Left lung (tissue), 10 donors: ENCODE data around the gene WDR19. TPM values are rescaled to one million over a fixed set of nuclear protein-coding genes. Genes with fewer than 3 reads are reported as not detected.
A peak's percentile ranks its signal among the peaks of the same experiment; 100 is the strongest.

ENCODE experiments used
- ATAC-seq: fragments of 200-7000 bp; cut with Tn5 transposase; one replicate; pipeline ENCODE4 v1.9.1; 2020; ENCODE audit warnings: moderate library complexity
- DNase-seq, 4 donors: peaks; one replicate each; pipeline ENCODE4 v3.0.0-alpha.2; 2013 to 2020
- H3K27ac ChIP-seq, 2 donors: fragments of 200-600 bp; sonication (generic) in 1 of 2; one replicate each; pipeline versions ENCODE4 v1.5.0 to v1.8.0; 2020 to 2021
- H3K27me3 ChIP-seq, 2 donors: fragments of 200-600 bp; sonication (generic) in 1 of 2; one replicate each; pipeline versions ENCODE4 v1.5.0 to v1.8.0; 2020 to 2021
- H3K36me3 ChIP-seq, 2 donors: fragments of 200-600 bp; sonication (generic) in 1 of 2; one replicate each; pipeline versions ENCODE4 v1.5.0 to v1.8.0; 2020 to 2021
- H3K4me1 ChIP-seq, 2 donors: fragments of 200-600 bp; one replicate each; pipeline ENCODE4 v1.8.0; 2021
- H3K4me3 ChIP-seq, 2 donors: fragments of 200-600 bp; sonication (generic) in 1 of 2; one replicate each; pipeline versions ENCODE4 v1.5.0 to v1.8.0; 2020 to 2021; ENCODE audit warnings: mild to moderate bottlenecking in 1 of 2
- H3K9me3 ChIP-seq, 2 donors: fragments of 200-600 bp; sonication (generic) in 1 of 2; one replicate each; pipeline versions ENCODE4 v1.5.0 to v1.8.0; 2020 to 2021
- CTCF ChIP-seq, 2 donors: fragments of 200-600 bp; sonication (generic) in 1 of 2; IDR thresholded peaks; one replicate each; pipeline versions ENCODE4 v1.5.0 to v1.8.0; 2021; ENCODE audit warnings: antibody characterized with exemption in 2 of 2
- intact Hi-C, 2 donors: fragments of 100-400 bp; cut with DNase I; formaldehyde crosslinking; loops; one replicate each; pipeline versions ENCODE4 v1.11.2 to v1.14.2; 2022
- polyA plus RNA-seq, 6 donors: library from polyadenylated mRNA; unstranded; fragments of 120-200 nt; gene quantifications; one replicate each; pipeline ENCODE4 v1.2.1, GENCODE V29; 2013; ENCODE audit not compliant: insufficient read length in 6 of 6
- total RNA-seq, 2 donors: library from RNA; stranded (reverse); fragmentation: NEBNext Ultra II Directional; extraction: Animal tissue kit (Norgen Biotek cat#: 25700); gene quantifications; one replicate each; pipeline ENCODE4 v1.2.1, GENCODE V29; 2021
- donor health status: DM: no; HTN: yes; CAD: no.
- donor health status: DM: no; HTN: no; CAD: no.

The WDR19 gene
- total and polyA plus RNA-seq, 8 donors: 32.4 to 95.0 (median 78.3) TPM

- ATAC-seq: no peak
Measured at GRCh38 chr4:39324897-39325613, 142.7 kb downstream of the WDR19 start.

GRCh38 chr4:39326468-39326977, 144.2 kb downstream of the WDR19 start:
- ATAC-seq: no peak
- Histone ChIP-seq H3K4me1 (no peaks in the 10 kb centered on the region), H3K27me3 (no peaks in the 10 kb centered on the region), H3K36me3 (peaks cover 0 to 42% of the 10 kb centered on the region in 2 donors), H3K27ac (no peak overlapping the region), H3K4me3 (no peak overlapping the region), H3K9me3 (no peaks in the 10 kb centered on the region)
- no peak for DNase-seq
- no peak for TF ChIP-seq CTCF (IDR thresholded peaks at IDR 0.05)
- intact Hi-C loops: no loop called here

More at GRCh38 chr4:39324897-39325613, 142.7 kb downstream of the WDR19 start:
- peaks cover 0 to 46% of the 10 kb centered on the region in 2 donors for H3K36me3 ChIP-seq
- no peaks in the 10 kb centered on the region for H3K9me3 ChIP-seq
- no peak overlapping the region for H3K27ac ChIP-seq
- no peak overlapping the region for H3K4me3 ChIP-seq
- DNase-seq: no peak
- H3K4me1 ChIP-seq: no peaks in the 10 kb centered on the region
- intact Hi-C loops: no loop called here
- H3K27me3 ChIP-seq: no peaks in the 10 kb centered on the region
- TF ChIP-seq CTCF (IDR thresholded peaks at IDR 0.05): no peak

GRCh38 chr4:39330353-39330752, 148.0 kb downstream of the WDR19 start:
- Histone ChIP-seq H3K27ac (peak overlapping the region in 1 of 2 donors; percentile 41), H3K9me3 (no peaks in the 10 kb centered on the region), H3K4me1 (peaks cover 0 to 1% of the 10 kb centered on the region in 2 donors), H3K4me3 (no peak overlapping the region), H3K27me3 (no peaks in the 10 kb centered on the region), H3K36me3 (peaks cover 0 to 22% of the 10 kb centered on the region in 2 donors)
- DNase-seq (no peak), ATAC-seq (peak; percentile 90)
- intact Hi-C loops: no loop called here
- TF ChIP-seq CTCF (IDR thresholded peaks at IDR 0.05): no peak

GRCh38 chr4:39331191-39331590, 148.9 kb downstream of the WDR19 start:
- peak; percentile 11 for ATAC-seq

More at GRCh38 chr4:39331191-39331590, 148.9 kb downstream of the WDR19 start:
- Histone ChIP-seq H3K27me3 (no peaks in the 10 kb centered on the region), H3K9me3 (no peaks in the 10 kb centered on the region), H3K4me3 (no peak overlapping the region), H3K36me3 (peaks cover 0 to 14% of the 10 kb centered on the region in 2 donors), H3K4me1 (peaks cover 0 to 7% of the 10 kb centered on the region in 2 donors), H3K27ac (peak overlapping the region in 1 of 2 donors; percentile 27)
- intact Hi-C loops: no loop called here
- TF ChIP-seq CTCF (IDR thresholded peaks at IDR 0.05): no peak
- DNase-seq: no peak

Other genes with a start within 250 kb of the WDR19 start
- 1 to 10 TPM in 1 of 2 donors, under 1 TPM in 1; 0.29 to 1.1 TPM for gene TMEM156, start 150.1 kb upstream of the WDR19 start, total RNA-seq
- 1 to 10 TPM in 2 of 6 donors, under 1 TPM in 3, not detected in 1; 0.54 to 1.8 (median 0.95) TPM for gene TMEM156, start 150.1 kb upstream of the WDR19 start, polyA plus RNA-seq
- gene KLHL5, start 120.3 kb upstream of the WDR19 start, total RNA-seq: 10 to 100 TPM; 25.9 to 31.2 TPM
- 10 to 100 TPM; 42.6 to 55.3 (median 44.9) TPM for gene KLHL5, start 120.3 kb upstream of the WDR19 start, polyA plus RNA-seq
- 10 to 100 TPM; 40.8 to 50.4 TPM for gene RFC1, start 183.8 kb downstream of the WDR19 start, total RNA-seq
- gene RFC1, start 183.8 kb downstream of the WDR19 start, polyA plus RNA-seq: 10 to 100 TPM; 64.6 to 82.4 (median 74.5) TPM
- 1 to 10 TPM in 1 of 2 donors, under 1 TPM in 1; 0.34 to 2.2 TPM for gene KLB, start 224.4 kb downstream of the WDR19 start, total RNA-seq
- under 1 TPM; 0.18 to 0.51 (median 0.41) TPM for gene KLB, start 224.4 kb downstream of the WDR19 start, polyA plus RNA-seq